Tibial nerve (tissue), 4 donors: ENCODE data around the gene PHC2.

Experiments used
- CTCF ChIP-seq, 5 experiments: fragments of 200-600 bp in 3 of 5; fragments of 450-650 bp in 2 of 5; sonication (generic) in 3 of 5; IDR thresholded peaks; one replicate each; pipeline ENCODE4 v1.5.1; 2016 to 2019; ENCODE audit warnings: antibody characterized with exemption in 5 of 5, mild to moderate bottlenecking in 3 of 5, moderate library complexity in 2 of 5
- EP300 ChIP-seq, 2 donors: sonication (generic); formaldehyde crosslinking; IDR thresholded peaks; one replicate each; pipeline ENCODE4 v1.6.1; 2017; ENCODE audit warnings: antibody characterized with exemption in 2 of 2, mild to moderate bottlenecking in 1 of 2

DNA sequence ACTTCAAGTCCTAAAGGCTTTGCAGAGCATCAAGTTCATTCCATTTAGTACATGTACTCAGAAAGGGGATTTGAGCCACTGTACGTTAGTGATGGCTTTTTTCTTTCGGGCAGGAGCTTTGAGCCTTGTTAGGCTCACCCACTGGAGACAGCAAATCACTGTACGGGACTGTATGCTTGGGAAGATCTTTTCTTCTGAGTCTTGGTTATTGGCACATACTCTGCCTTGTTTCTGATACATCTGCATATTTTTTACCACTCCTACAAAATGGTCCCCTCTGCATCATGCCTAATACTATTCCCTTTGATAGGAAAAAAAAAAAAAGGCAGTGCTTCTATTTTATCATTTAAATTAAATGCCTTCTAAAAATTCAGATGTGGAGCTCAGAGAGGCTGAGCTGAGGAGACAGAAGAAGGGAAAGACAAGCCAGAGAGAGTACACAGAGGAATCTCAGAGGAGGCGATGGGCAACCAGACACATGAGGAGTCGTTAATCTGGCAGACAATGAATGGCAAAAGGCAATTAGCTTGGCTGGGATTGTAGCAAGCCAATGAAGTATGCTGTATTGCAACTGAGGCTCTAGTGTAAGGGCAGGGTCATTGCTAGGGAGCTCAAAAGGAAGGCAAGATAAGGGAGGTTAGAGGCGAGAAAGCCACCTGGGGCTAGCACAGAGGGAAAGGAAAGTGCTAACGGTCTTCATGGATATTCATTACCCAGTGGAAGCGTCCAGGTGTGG, 39.4 kb downstream of the PHC2 start:
- TF ChIP-seq EP300 (IDR thresholded peaks at IDR 0.05), result no peak
- no peak for TF ChIP-seq CTCF (IDR thresholded peaks at IDR 0.05)
